Renal pelvis (tissue), 4 donors: Measurements from ENCODE around the gene CAPRIN2. TPM values are rescaled to one million over a fixed set of nuclear protein-coding genes. Genes with fewer than 3 reads are reported as not detected.

Experiments used
- DNase-seq: peaks from one replicate; pipeline ENCODE4 v3.0.0-alpha.2; 2013
- polyA plus RNA-seq, 3 donors: library from polyadenylated mRNA; unstranded; fragments of 120-200 nt; gene quantifications; one replicate each; pipeline ENCODE4 v1.2.1, GENCODE V29; 2013; ENCODE audit not compliant: insufficient read length in 3 of 3

The CAPRIN2 gene
- polyA plus RNA-seq, 3 donors, result 34.7 to 52.5 (median 50.8) TPM

GRCh38 chr12:30774599-30774998, 19.8 kb upstream of the CAPRIN2 start:
- DNase-seq, result no peak

- no peak for DNase-seq
Measured at GRCh38 chr12:30769802-30770201, 15.1 kb upstream of the CAPRIN2 start.

- no peak for DNase-seq
Measured at GRCh38 chr12:30764251-30764650, 9.5 kb upstream of the CAPRIN2 start.

- no peak for DNase-seq
Measured at GRCh38 chr12:30763053-30763452, 8.3 kb upstream of the CAPRIN2 start.

DNA sequence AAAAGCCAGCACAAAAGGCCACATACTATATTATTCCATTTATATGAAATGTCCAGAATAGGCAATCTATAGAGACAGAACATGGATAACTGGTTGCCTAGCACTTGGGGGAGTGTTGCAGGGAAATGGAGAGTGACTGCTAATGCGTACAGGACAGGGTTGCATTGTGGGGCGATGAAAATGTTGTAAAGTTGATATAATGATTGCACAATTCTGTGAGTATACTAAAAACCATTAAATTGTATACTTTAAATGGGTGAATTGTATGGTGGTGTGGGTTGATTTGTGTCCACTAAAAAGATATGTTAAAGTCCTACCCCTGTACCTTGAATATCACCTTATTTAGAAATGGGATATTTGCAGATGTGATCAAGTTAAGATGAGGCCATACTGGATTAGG, 7.0 kb upstream of the CAPRIN2 start:
- DNase-seq, result no peak

DNA sequence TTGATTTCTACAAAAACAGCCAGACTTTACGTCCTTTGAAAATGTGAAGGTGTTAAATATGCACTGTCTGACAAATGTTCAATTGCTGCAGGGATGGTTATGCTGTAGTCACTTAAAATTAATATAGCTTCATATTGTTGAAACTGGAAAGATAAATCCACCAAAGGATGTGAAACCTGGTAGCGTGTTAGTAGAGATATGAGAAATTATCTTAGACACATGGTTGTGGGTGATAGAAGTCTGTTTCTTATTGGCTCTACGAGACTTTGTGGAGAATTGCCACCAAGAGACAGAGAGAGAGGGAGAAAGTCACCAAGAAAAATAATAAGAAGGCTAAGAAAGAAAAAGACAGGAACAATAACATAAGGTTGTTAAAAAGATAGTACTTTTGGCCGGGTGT, 2.6 kb upstream of the CAPRIN2 start:
- no peak for DNase-seq

DNA sequence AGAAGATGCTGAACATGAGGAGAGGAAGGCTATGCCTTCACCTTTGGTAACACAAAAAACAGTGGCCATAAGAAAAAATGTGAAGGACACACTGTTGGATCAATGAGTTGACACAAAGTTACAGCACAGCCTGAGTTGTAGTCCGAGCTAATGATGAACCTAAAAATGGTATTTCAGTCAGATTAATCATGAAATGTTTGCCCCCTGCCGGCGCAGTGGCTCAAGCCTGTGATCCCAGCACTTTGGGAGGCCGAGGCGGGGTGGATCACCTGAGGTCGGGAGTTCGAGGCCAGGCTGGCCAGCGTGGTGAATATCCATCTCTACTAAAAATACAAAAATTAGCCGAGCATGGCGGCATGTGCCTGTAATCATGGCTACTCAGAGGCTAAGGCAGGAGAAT, 1.3 kb upstream of the CAPRIN2 start:
- DNase-seq, result no peak

DNA sequence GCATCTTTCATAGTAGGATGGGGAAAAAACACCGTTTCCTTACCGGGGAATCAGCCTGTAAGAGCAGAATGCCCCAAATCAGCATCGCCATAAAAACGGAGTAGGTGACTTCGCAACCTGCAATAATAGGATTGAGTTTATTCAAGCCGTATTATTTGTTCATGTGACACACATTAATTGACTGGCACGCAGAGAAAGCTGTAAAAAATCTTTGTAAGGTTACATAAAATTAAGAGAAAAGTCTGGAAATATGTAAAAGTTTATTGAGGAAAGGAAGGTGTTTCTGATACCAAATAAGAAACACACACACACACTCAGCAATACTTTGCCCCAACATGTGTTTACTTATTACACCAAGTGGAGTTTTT, 628 bp upstream of the CAPRIN2 start:
- no peak for DNase-seq

- DNase-seq, result no peak
Measured at GRCh38 chr12:30754383-30754749, 385 bp downstream of the CAPRIN2 start.

DNA sequence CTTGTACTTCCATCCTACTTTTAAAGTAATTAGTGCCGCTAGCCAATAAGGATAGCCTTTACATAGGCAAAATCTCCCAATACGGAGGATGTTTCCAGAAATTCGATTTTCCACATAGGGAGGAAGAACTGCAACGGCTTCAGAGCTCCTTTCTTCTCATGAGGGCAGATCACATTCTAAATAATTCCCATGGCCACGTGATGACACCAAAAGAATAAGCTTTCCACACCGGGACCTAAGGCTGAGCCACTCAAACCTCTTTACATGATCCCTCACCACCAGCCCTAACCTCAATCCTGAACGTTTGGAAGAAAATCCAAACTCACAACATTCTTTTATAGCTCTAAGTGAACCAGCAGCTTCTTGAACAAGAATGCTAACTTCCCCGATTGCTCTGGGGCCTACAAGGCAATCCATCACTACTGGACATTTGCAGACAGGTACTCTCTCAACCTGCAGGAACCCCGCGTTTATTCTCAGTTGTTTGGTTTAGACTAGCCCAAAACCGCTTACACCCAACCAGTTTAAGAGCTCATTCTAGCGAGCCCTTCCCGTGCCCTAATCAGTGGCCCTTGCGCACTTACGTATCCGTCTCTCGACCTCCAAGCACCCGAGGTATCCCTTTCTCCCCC, 884 bp downstream of the CAPRIN2 start:
- peak; percentile 15 for DNase-seq

- DNase-seq, result peak; percentile 17
Measured at GRCh38 chr12:30753233-30753632, 1.5 kb downstream of the CAPRIN2 start.

GRCh38 chr12:30752255-30752654, 2.5 kb downstream of the CAPRIN2 start:
- no peak for DNase-seq

DNA sequence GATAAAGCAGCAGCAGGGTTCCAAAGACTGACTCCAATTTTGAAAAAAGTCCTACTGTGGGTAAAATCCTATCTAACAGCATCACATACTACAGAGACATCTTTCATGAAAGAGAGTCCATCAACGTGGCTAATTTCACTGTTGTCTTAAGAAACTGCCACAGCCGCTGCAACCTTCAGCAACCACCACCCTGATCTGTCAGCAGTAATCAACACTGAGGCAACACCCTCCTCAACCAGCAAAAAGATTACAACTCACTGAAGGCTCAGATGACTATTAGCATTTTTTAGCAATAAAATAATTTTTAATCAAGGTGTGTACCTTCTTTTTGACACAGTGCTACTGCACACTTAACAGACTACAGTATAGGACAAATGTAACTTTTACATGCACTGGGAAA, 6.6 kb downstream of the CAPRIN2 start:
- DNase-seq, result no peak

- no peak for DNase-seq
Measured at GRCh38 chr12:30746190-30746589, 8.6 kb downstream of the CAPRIN2 start.

- no peak for DNase-seq
Measured at GRCh38 chr12:30744321-30744720, 10.4 kb downstream of the CAPRIN2 start.

DNA sequence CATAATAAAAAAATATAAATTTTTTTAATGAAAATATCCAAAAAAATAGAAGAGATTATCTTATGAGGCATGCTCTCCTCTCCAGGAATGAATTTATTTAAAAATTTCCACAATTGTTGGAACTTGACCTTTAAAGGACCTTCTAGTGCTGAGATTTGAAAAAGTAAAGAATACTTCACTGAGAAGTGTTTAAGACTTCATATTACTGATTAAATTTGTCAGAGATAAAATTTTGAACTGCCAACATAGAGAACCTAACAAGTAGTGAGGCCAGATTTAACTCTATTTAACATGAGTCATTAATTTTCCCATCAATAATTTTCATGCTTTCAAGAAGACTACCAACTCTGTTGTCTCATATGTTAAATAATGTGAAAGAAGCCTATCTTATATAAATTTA, 14.5 kb downstream of the CAPRIN2 start:
- DNase-seq, result no peak

DNA sequence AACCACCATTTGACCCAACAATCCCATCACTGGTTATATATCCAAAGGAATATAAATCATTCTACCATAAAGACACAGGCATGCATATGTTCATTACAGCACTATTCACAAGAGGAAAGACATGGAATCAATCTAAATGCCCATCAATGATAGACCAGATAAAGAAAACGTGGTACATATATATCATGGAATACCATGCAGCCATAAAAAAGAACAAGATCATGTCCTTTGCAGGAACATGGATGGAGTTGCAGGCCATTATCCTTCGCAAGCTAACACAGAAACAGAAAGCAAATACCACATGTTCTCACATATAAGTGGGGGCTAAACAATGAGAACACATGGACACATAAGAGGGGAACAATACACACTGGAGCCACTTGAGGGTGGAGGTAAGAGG, 15.7 kb downstream of the CAPRIN2 start:
- DNase-seq, result no peak

- DNase-seq, result no peak
Measured at GRCh38 chr12:30732954-30733637, 21.7 kb downstream of the CAPRIN2 start.

- DNase-seq, result no peak
Measured at GRCh38 chr12:30730011-30730410, 24.7 kb downstream of the CAPRIN2 start.

DNA sequence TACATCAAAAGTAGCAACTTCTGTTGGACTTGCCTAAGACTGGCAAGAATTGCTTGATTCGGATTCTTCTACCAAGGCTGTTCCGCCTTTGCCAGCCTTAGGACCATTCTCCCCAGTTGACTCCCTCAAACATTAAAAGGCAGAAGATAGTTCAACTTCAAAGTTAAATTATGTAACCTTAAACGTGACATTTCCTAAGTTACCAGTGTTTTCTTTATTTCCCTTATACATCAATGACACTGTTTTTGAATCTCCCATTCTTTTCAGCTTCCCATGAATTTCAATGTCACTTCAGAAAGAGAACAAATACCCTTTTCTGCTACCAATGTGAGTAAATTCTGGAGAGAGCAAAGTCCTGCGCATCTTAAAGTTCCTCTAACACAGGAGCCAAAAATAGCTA, 25.2 kb downstream of the CAPRIN2 start:
- DNase-seq, result no peak

- DNase-seq, result no peak
Measured at GRCh38 chr12:30726647-30727046, 28.1 kb downstream of the CAPRIN2 start.

- no peak for DNase-seq
Measured at GRCh38 chr12:30725739-30726138, 29.0 kb downstream of the CAPRIN2 start.

DNA sequence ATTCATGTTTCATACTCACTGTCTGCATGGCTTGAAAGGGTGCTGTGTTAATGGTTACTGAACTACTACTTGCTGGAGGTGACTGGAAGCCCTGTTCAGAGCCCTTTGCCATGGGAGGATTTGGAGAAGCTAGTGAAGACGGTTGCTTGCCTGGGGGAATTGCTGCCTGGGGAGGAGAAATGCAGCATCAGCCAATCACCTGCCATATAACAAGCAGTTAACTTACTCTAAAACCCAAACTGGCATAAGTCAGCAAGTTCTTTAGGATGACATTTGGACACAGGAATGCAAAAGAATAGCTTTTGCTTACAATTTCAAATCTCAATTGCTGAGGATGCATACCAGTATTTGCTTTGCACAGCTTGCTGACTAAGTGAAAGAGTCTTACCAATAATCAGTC, 35.7 kb downstream of the CAPRIN2 start:
- DNase-seq, result no peak
